AG04449 (cell line): ENCODE data around the gene TRIM33.
"Not testable (repeated sequence)": the region's sequence is repeated elsewhere in the genome, so short reads cannot be mapped to it uniquely, and the experiment has no call there.

Source experiments
- CTCF ChIA-PET: fragments of 350-600 bp; formaldehyde crosslinking; extraction: SDS; loops from one replicate; lab custom pipeline; 2021; ENCODE audit warnings: antibody characterized with exemption; lab: Yijun Ruan, JAX
- POLR2A ChIA-PET: fragments of 400-600, 350-600 bp; formaldehyde crosslinking; extraction: SDS; loops from one replicate; lab custom pipeline; 2020; ENCODE audit warnings: antibody characterized with exemption, inconsistent platforms; lab: Yijun Ruan, JAX
- DNase-seq: peaks from one replicate; pipeline ENCODE4 v3.0.0-alpha.2; 2010; ENCODE audit warnings: low read depth, low spot score
- H3K4me3 ChIP-seq: 2 replicates; pipeline ENCODE4 v1.5.1; 2011; ENCODE audit warnings: low read depth, mild to moderate bottlenecking, control low read depth, low read length
- TF ChIP-seq, protein P1 (sequence below): IDR thresholded peaks from one replicate; pipeline ENCODE4 v1.5.1; 2011; ENCODE audit warnings: mild to moderate bottlenecking, moderate library complexity, low read length, control low read depth, inconsistent platforms; ENCODE audit not compliant: insufficient read depth; ENCODE audit errors: missing control alignments

Gene TRIM33

GRCh38 chr1:114386129-114387009, 124.6 kb downstream of the TRIM33 start:
- no peak overlapping the region for H3K4me3 ChIP-seq
- DNase-seq: no peak
- ChIA-PET CTCF (interaction anchor here (1.2 to 1.5 kb wide), 2 partner anchors 40 to 42 kb away, joined by 3 to 5 read pairs; no protein-coding TSS in a partner anchor), POLR2A (no interaction called here)
- TF ChIP-seq, protein P1, sequence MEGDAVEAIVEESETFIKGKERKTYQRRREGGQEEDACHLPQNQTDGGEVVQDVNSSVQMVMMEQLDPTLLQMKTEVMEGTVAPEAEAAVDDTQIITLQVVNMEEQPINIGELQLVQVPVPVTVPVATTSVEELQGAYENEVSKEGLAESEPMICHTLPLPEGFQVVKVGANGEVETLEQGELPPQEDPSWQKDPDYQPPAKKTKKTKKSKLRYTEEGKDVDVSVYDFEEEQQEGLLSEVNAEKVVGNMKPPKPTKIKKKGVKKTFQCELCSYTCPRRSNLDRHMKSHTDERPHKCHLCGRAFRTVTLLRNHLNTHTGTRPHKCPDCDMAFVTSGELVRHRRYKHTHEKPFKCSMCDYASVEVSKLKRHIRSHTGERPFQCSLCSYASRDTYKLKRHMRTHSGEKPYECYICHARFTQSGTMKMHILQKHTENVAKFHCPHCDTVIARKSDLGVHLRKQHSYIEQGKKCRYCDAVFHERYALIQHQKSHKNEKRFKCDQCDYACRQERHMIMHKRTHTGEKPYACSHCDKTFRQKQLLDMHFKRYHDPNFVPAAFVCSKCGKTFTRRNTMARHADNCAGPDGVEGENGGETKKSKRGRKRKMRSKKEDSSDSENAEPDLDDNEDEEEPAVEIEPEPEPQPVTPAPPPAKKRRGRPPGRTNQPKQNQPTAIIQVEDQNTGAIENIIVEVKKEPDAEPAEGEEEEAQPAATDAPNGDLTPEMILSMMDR: no peak

- no peak for DNase-seq
- POLR2A ChIA-PET: no interaction called here
- TF ChIP-seq, protein P1: no peak
- H3K4me3 ChIP-seq: no peak overlapping the region
- CTCF ChIA-PET: no interaction called here
Observed at GRCh38 chr1:114384922-114385321, 126.1 kb downstream of the TRIM33 start.

DNA sequence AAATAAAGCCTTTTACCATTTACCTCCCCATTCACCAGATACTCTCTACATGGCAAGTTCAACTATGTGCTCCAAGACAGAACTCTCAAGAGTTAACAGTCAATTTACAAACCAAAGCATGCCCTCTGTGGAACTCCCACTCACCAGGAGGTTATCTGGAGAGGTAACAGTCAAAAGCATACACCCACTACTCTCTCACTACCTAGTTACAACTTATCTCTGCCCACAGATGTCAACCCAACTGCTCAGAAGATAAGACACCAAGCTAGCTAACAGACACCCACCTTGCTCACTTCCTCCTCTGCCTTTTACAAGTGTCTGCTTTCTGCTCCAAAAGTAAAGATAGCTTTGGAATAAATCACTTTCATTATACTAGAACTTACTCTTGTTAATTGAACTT, 131.0 kb downstream of the TRIM33 start:
- POLR2A ChIA-PET: no interaction called here
- CTCF ChIA-PET: no interaction called here
- TF ChIP-seq, protein P1: no peak
- H3K4me3 ChIP-seq: no peak overlapping the region
- DNase-seq: no peak

DNA sequence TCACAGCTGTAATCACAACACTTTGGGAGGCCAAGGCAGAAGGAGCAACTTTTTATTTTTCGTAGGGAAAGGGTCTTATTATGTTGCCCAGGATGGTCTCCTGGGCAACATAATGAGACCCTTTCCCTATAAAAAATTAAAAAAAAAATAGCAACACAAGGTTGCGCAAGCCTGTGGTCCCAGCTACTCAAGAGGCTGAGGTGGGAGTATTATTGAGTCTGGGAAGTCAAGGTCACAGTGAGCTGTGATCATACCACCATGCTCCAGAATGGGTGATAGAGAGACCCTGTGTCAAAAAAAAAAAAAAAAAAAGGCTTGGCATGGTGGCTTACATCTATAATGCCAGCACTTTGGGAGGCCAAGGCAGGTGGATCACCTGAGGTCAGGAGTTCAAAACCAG, 131.6 kb downstream of the TRIM33 start:
- POLR2A ChIA-PET: no interaction called here
- TF ChIP-seq, protein P1: no peak
- CTCF ChIA-PET: no interaction called here
- no peak overlapping the region for H3K4me3 ChIP-seq
- no peak for DNase-seq

- TF ChIP-seq, protein P1: no peak
- CTCF ChIA-PET: interaction anchor here (1.8 kb wide), 1 partner anchor 30 kb away, joined by 7 read pairs; no protein-coding TSS in a partner anchor
- H3K4me3 ChIP-seq: no peak overlapping the region
- no peak for DNase-seq
- POLR2A ChIA-PET: no interaction called here
Observed at GRCh38 chr1:114377356-114377755, 133.6 kb downstream of the TRIM33 start.

DNA sequence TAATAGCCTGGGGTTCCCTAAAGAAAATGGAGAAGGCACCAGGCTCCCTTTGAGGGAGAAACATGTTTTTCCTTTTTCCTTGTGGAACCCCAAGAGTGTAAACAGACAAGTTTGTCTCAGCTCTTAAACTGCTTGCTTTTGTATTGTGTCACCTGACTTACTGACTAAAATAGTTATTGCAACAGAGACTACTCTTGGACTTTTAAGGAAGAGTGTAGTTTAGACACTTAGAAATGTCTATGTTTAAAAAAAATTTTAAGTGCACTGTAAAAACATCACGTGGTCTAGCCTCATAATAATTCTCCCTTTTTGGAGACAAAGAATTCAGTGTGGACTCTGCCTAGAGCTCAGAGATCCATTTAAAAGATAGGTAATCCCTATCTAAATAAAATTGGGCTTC, 141.1 kb downstream of the TRIM33 start:
- no peak overlapping the region for H3K4me3 ChIP-seq
- ChIA-PET CTCF (interaction anchor here (0.6 to 1.1 kb wide), 2 partner anchors 87 to 392 kb away, joined by 3 read pairs; no protein-coding TSS in a partner anchor), POLR2A (no interaction called here)
- DNase-seq: no peak
- TF ChIP-seq, protein P1: no peak

- POLR2A ChIA-PET: not testable (repeated sequence)
Observed at GRCh38 chr1:114369266-114369919, 141.6 kb downstream of the TRIM33 start.

More at GRCh38 chr1:114369266-114369919, 141.6 kb downstream of the TRIM33 start:
- not testable (repeated sequence) for DNase-seq, H3K4me3 ChIP-seq
- CTCF ChIA-PET: interaction anchor here (0.6 to 1.1 kb wide), 3 partner anchors 23 to 392 kb away, joined by 3 to 5 read pairs (median 3); no protein-coding TSS in a partner anchor
